SU-DHL-6 (cell line): ENCODE results near the gene PPM1L.

ENCODE experiments used
- H2AFZ ChIP-seq: fragments of 200-600 bp; sonication (generic); 2 replicates; pipeline ENCODE4 v1.6.1; 2014; ENCODE audit warnings: low read depth, mild to moderate bottlenecking, moderate library complexity, mixed read lengths, antibody characterized with exemption, low read length; ENCODE audit not compliant: severe bottlenecking
- H3F3A ChIP-seq: fragments of 200-600 bp; shearing (Covaris generic); 2 replicates; pipeline ENCODE4 v1.6.0; 2016; ENCODE audit warnings: antibody characterized with exemption, mild to moderate bottlenecking; ENCODE audit not compliant: insufficient read depth
- H3K27ac ChIP-seq: fragments of 200-600 bp; sonication (generic); 2 replicates; pipeline ENCODE4 v1.5.1; 2016; ENCODE audit warnings: low read depth, mild to moderate bottlenecking, low read length, moderate library complexity, mixed read lengths
- H3K27me3 ChIP-seq: fragments of 200-600 bp; sonication (generic), shearing (Covaris generic); 2 replicates; pipeline ENCODE4 v1.6.0; 2014; ENCODE audit warnings: mild to moderate bottlenecking, low read length
- H3K36me3 ChIP-seq: fragments of 200-600 bp; sonication (generic); 2 replicates; pipeline ENCODE4 v1.6.1; 2014; ENCODE audit warnings: mild to moderate bottlenecking, low read length, mixed read lengths
- H3K4me2 ChIP-seq: fragments of 300-600, 200-600 bp; shearing (Covaris generic), sonication (generic); 2 replicates; pipeline ENCODE4 v1.6.0; 2014; ENCODE audit warnings: low read length, low read depth, mild to moderate bottlenecking; ENCODE audit not compliant: poor library complexity, severe bottlenecking
- H3K4me3 ChIP-seq: fragments of 200-600 bp; sonication (generic); 2 replicates; pipeline ENCODE4 v1.5.1; 2014; ENCODE audit warnings: antibody characterized with exemption, low read length, mild to moderate bottlenecking, mixed read lengths; ENCODE audit not compliant: insufficient read depth, poor library complexity, severe bottlenecking
- H3K79me2 ChIP-seq: fragments of 200-600 bp; sonication (generic); 2 replicates; pipeline ENCODE4 v1.6.1; 2014; ENCODE audit warnings: mild to moderate bottlenecking, low read length, moderate library complexity; ENCODE audit not compliant: insufficient read depth
- H3K9ac ChIP-seq: fragments of 200-600 bp; sonication (generic); 2 replicates; pipeline ENCODE4 v1.7.0; 2014; ENCODE audit warnings: mild to moderate bottlenecking, low read length
- H3K9me2 ChIP-seq: fragments of 200-600 bp; sonication (generic); replicated peaks from 2 replicates; pipeline ENCODE4 v1.6.1; 2014; ENCODE audit warnings: low read length; ENCODE audit not compliant: insufficient read depth
- H3K9me3 ChIP-seq: fragments of 200-600 bp; sonication (generic); 2 replicates; pipeline ENCODE4 v1.6.1; 2014; ENCODE audit warnings: low read length, mixed read lengths; ENCODE audit not compliant: insufficient read depth
- H4K20me1 ChIP-seq: fragments of 200-600 bp; sonication (generic); 2 replicates; pipeline ENCODE4 v1.6.1; 2014; ENCODE audit warnings: low read depth, mild to moderate bottlenecking, antibody characterized with exemption, low read length, moderate library complexity, mixed read lengths
- CTCF ChIP-seq: fragments of 200-600 bp; sonication (generic); IDR thresholded peaks from one replicate; pipeline ENCODE4 v1.5.1; 2017; ENCODE audit warnings: antibody characterized with exemption, mild to moderate bottlenecking, low read length, moderate library complexity; ENCODE audit not compliant: insufficient read depth, poor library complexity, severe bottlenecking
- EZH2phosphoT487 ChIP-seq: fragments of 200-600 bp; sonication (generic), shearing (Covaris generic); conservative IDR thresholded peaks from 2 replicates; pipeline ENCODE4 v1.6.1; 2018; ENCODE audit warnings: mild to moderate bottlenecking, antibody characterized with exemption, low read length, moderate library complexity, mixed read lengths

Gene PPM1L

DNA sequence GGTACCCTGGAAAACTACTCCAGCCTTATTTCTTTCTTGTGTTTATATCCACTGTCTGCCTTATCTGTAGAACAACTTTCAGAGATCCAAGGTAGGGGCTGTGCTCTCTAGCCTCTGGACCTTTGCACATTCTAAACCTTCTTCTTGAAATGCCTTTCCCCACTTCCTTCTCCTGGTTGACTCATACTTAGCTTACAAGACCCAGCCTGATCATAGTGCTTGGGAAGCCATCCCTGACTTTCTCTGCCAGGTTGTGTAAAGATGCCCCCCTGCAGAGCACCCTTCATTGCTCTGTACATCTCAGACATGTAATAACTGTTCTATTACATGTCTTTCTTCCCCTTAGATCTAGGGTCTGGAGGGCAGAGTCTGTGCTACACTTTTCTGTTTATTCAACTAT is 50.1 kb downstream of the PPM1L start:
- H3K27ac ChIP-seq: no peak overlapping the region
- no peak overlapping the region for H3K9ac ChIP-seq
- no peaks in the 10 kb centered on the region for H3K27me3 ChIP-seq
- H3K4me3 ChIP-seq: no peak overlapping the region
- no peaks in the 10 kb centered on the region for H3F3A ChIP-seq
- no peaks in the 10 kb centered on the region for H3K9me3 ChIP-seq
- TF ChIP-seq CTCF (no peak), EZH2phosphoT487 (no peak)
- no peaks in the 10 kb centered on the region for H3K36me3 ChIP-seq
- H3K4me2 ChIP-seq: no peak overlapping the region
- H3K79me2 ChIP-seq: no peaks in the 10 kb centered on the region
- H2AFZ ChIP-seq: no peak overlapping the region
- peaks cover 4% of the 10 kb centered on the region; the same call in 1 of the 2 replicates for H4K20me1 ChIP-seq
- no peaks in the 10 kb centered on the region for H3K9me2 ChIP-seq

DNA sequence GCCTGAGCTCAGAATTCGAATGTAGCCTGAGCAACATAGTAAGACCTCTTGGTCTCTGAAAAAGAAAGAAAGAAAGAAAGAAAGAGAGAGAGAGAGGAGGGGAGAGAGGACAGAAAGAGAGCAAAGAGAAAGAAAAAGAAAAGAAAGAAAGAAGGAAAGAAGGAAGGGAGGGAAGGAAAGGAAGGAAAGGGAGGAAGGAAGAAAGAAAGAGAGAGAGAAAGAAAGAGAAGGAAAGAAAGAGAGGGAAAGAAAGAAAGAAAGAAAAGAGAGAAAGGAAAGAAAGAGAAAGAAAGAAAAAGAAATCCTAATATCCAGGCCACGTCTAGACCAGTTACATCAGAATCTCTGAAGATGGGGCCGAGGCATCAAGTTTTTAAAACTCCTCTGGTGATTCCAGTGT is 50.7 kb downstream of the PPM1L start:
- Histone ChIP-seq H2AFZ (no peak overlapping the region), H3K27me3 (no peaks in the 10 kb centered on the region), H3K4me3 (no peak overlapping the region), H3K9ac (no peak overlapping the region), H3K27ac (no peak overlapping the region), H3K9me3 (no peaks in the 10 kb centered on the region), H3K79me2 (no peaks in the 10 kb centered on the region), H3K4me2 (no peak overlapping the region), H4K20me1 (peaks cover 4% of the 10 kb centered on the region; the same call in 1 of the 2 replicates), H3F3A (no peaks in the 10 kb centered on the region), H3K36me3 (no peaks in the 10 kb centered on the region), H3K9me2 (no peaks in the 10 kb centered on the region)
- TF ChIP-seq EZH2phosphoT487 (no peak), CTCF (no peak)

DNA sequence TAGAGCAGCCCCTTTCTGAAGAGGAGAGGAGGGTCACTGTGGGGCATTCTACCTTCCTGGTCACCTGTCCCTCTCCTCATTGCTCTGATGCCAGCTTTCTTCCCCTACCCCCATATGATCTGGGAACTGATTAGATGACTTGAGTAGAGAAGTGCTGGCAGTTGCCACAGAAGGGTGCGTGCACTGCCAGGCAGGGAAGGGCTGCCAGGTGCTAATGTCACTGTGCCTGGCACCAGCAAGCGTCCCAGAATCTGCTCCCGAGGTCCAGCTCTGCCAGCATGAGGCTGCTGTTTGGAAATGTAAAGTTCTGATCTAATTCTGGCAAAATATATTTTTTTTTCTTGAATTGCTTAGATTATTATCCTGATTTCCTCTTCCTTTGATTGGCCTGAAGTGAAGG is 52.8 kb downstream of the PPM1L start:
- no peak for TF ChIP-seq CTCF
- no peak for TF ChIP-seq EZH2phosphoT487
- H2AFZ ChIP-seq: no peak overlapping the region

DNA sequence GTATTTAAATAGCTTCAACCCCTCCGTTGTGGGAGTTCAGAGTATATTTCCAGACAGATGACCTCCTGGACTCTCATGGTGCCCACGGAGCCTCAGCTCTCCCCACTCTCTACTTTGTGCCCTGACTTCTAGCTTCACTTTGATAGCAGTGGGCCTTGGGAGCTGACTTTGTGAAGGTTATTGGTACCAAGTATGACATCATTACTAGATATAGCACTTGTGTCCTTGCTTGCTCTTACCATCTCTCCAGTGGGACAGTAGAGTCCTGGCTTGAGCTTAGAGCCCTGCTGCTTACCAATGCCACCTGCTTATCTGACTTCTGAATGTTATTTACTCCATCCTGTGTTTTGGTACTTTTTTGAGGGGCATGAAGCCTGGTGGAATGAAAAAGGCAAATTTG is 53.4 kb downstream of the PPM1L start:
- H3K9me2 ChIP-seq: no peaks in the 10 kb centered on the region
- H3K36me3 ChIP-seq: no peaks in the 10 kb centered on the region
- no peak overlapping the region for H2AFZ ChIP-seq
- H3K9ac ChIP-seq: no peak overlapping the region
- H3K79me2 ChIP-seq: no peaks in the 10 kb centered on the region
- no peak overlapping the region for H3K27ac ChIP-seq
- H4K20me1 ChIP-seq: peaks cover 4% of the 10 kb centered on the region; the same call in 1 of the 2 replicates
- H3K27me3 ChIP-seq: no peaks in the 10 kb centered on the region
- H3K4me3 ChIP-seq: no peak overlapping the region
- no peaks in the 10 kb centered on the region for H3F3A ChIP-seq
- H3K9me3 ChIP-seq: no peaks in the 10 kb centered on the region
- no peak overlapping the region for H3K4me2 ChIP-seq
- TF ChIP-seq EZH2phosphoT487 (no peak), CTCF (no peak)

More for the DNA sequence above, 52.8 kb downstream of the PPM1L start:
- Histone ChIP-seq H4K20me1 (peaks cover 4% of the 10 kb centered on the region; the same call in 1 of the 2 replicates), H3K27ac (no peak overlapping the region), H3K4me2 (no peak overlapping the region), H3K27me3 (no peaks in the 10 kb centered on the region), H3K9me2 (no peaks in the 10 kb centered on the region), H3K9me3 (no peaks in the 10 kb centered on the region), H3K36me3 (no peaks in the 10 kb centered on the region), H3K4me3 (no peak overlapping the region), H3F3A (no peaks in the 10 kb centered on the region), H3K9ac (no peak overlapping the region), H3K79me2 (no peaks in the 10 kb centered on the region)
